Measurements from ENCODE around the gene PACS1.

DNA sequence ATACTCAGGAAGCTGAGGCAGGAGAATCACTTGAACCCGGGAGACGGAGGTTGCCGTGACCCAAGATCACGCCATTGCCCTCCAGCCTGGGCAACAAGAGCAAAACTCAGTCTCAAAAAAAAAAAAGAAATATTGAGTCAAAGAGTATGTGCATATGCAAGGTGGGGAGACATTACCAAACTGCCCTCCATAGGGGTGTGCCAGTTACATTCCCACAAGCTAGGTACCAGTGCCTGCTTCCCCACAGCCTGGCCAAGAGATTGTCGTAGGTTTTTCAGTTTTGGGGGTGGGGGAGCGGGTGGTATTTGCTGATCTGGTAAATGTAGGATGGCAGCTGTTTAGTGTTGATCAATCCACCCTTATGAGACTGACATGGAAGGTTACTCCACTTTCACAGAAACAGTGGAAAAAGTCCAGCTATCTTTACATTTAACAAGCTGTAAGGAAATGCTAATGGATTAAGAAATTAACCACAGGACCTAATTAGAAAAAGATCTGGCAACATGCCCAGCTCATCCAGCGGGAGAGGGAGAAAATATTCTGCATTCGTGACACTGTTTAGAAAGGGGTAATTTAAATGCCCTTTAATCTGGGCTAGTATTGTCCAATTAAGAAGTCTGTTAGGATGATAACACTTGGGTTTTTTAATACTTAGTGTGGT, 89.4 kb downstream of the PACS1 start:
- TF ChIP-seq CTCF (IDR thresholded peaks at IDR 0.05) (no peak), POLR2AphosphoS5 (IDR thresholded peaks at IDR 0.05; ENCODE audit: low read depth, low read length) (no peak), SIN3A (IDR thresholded peaks at IDR 0.05; ENCODE audit: borderline replicate concordance, insufficient read depth, low read depth, low read length) (no peak)
- TF ChIP-seq, protein P1, sequence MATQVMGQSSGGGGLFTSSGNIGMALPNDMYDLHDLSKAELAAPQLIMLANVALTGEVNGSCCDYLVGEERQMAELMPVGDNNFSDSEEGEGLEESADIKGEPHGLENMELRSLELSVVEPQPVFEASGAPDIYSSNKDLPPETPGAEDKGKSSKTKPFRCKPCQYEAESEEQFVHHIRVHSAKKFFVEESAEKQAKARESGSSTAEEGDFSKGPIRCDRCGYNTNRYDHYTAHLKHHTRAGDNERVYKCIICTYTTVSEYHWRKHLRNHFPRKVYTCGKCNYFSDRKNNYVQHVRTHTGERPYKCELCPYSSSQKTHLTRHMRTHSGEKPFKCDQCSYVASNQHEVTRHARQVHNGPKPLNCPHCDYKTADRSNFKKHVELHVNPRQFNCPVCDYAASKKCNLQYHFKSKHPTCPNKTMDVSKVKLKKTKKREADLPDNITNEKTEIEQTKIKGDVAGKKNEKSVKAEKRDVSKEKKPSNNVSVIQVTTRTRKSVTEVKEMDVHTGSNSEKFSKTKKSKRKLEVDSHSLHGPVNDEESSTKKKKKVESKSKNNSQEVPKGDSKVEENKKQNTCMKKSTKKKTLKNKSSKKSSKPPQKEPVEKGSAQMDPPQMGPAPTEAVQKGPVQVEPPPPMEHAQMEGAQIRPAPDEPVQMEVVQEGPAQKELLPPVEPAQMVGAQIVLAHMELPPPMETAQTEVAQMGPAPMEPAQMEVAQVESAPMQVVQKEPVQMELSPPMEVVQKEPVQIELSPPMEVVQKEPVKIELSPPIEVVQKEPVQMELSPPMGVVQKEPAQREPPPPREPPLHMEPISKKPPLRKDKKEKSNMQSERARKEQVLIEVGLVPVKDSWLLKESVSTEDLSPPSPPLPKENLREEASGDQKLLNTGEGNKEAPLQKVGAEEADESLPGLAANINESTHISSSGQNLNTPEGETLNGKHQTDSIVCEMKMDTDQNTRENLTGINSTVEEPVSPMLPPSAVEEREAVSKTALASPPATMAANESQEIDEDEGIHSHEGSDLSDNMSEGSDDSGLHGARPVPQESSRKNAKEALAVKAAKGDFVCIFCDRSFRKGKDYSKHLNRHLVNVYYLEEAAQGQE (IDR thresholded peaks at IDR 0.05; ENCODE audit: insufficient read depth in 1 of 2, low read depth in 2 of 2, low read length in 1 of 2): no peak

Data from Panc1 (cell line).